ENCODE data around the gene ANKDD1B. TPM values are rescaled to one million over a fixed set of nuclear protein-coding genes. Genes with fewer than 3 reads are reported as not detected.

Gene ANKDD1B
- total and polyA plus RNA-seq, 12 donors: 0.28 to 4.5 (median 0.79) TPM; not detected in 2

- TF ChIP-seq POLR2A (IDR thresholded peaks at IDR 0.05): no peak
- no peak for TF ChIP-seq CTCF (IDR thresholded peaks at IDR 0.05)
- 96 to 98% (median 97%) methylated on average over 3 of the region's 3 CpGs for WGBS, 4 donors
- intact Hi-C loops (cut with DNase I): no loop called here
- no peak overlapping the region for H3K4me3 ChIP-seq
- DNase-seq: no peak
- H3K36me3 ChIP-seq (replicated peaks in 1 of 2): no peaks in the 10 kb centered on the region
- H3K4me1 ChIP-seq (replicated peaks in 1 of 2): peaks cover 6 to 32% of the 10 kb centered on the region in 2 donors
- H3K9me3 ChIP-seq (replicated peaks in 1 of 3): no peaks in the 10 kb centered on the region
- no peaks in the 10 kb centered on the region for H3K27me3 ChIP-seq
- no peak overlapping the region for H3K27ac ChIP-seq
Measured at GRCh38 chr5:75672616-75673015, 61.4 kb downstream of the ANKDD1B start.

GRCh38 chr5:75675783-75676182, 64.5 kb downstream of the ANKDD1B start:
- no peak for TF ChIP-seq POLR2A (IDR thresholded peaks at IDR 0.05)
- TF ChIP-seq CTCF (IDR thresholded peaks at IDR 0.05): no peak
- Histone ChIP-seq H3K27ac (no peak overlapping the region), H3K4me3 (no peak overlapping the region), H3K36me3 (replicated peaks in 1 of 2) (peaks cover 0 to 4% of the 10 kb centered on the region in 2 donors), H3K27me3 (no peaks in the 10 kb centered on the region), H3K9me3 (replicated peaks in 1 of 3) (no peaks in the 10 kb centered on the region), H3K4me1 (replicated peaks in 1 of 2) (peaks cover 0 to 17% of the 10 kb centered on the region in 2 donors)
- DNase-seq: no peak
- 86 to 95% (median 90%) methylated on average over 1 of the region's 1 CpG for WGBS, 4 donors
- intact Hi-C loops (cut with DNase I): no loop called here

- no peak overlapping the region for H3K4me3 ChIP-seq
Measured at GRCh38 chr5:75677607-75678006, 66.4 kb downstream of the ANKDD1B start.

GRCh38 chr5:75678155-75678554, 66.9 kb downstream of the ANKDD1B start:
- Histone ChIP-seq H3K9me3 (replicated peaks in 1 of 3) (no peaks in the 10 kb centered on the region), H3K36me3 (replicated peaks in 1 of 2) (peaks cover 0 to 4% of the 10 kb centered on the region in 2 donors), H3K4me3 (no peak overlapping the region), H3K4me1 (replicated peaks in 1 of 2) (peaks cover 0 to 17% of the 10 kb centered on the region in 2 donors), H3K27ac (peak overlapping the region in 1 of 5 donors; percentile 33), H3K27me3 (no peaks in the 10 kb centered on the region)
- TF ChIP-seq CTCF (IDR thresholded peaks at IDR 0.05): no peak
- no peak for TF ChIP-seq POLR2A (IDR thresholded peaks at IDR 0.05)
- no peak for DNase-seq
- WGBS, 4 donors: 61 to 74% (median 64%) methylated on average over 3 of the region's 3 CpGs
- intact Hi-C loops (cut with DNase I): no loop called here

More at GRCh38 chr5:75677607-75678006, 66.4 kb downstream of the ANKDD1B start:
- no peak for DNase-seq
- intact Hi-C loops (cut with DNase I): no loop called here
- no peaks in the 10 kb centered on the region for H3K9me3 ChIP-seq (replicated peaks in 1 of 3)
- no peaks in the 10 kb centered on the region for H3K27me3 ChIP-seq
- peaks cover 0 to 4% of the 10 kb centered on the region in 2 donors for H3K36me3 ChIP-seq (replicated peaks in 1 of 2)
- H3K4me1 ChIP-seq (replicated peaks in 1 of 2): peaks cover 0 to 17% of the 10 kb centered on the region in 2 donors
- no peak for TF ChIP-seq CTCF (IDR thresholded peaks at IDR 0.05)
- TF ChIP-seq POLR2A (IDR thresholded peaks at IDR 0.05): no peak
- H3K27ac ChIP-seq: peak overlapping the region in 1 of 5 donors; percentile 33
- WGBS, 4 donors: 22 to 39% (median 22%) methylated on average over 1 of the region's 1 CpG

All from adrenal gland (tissue), 12 donors.